C4-2B (cell line): ENCODE data around the gene EPHA4.

Experiments
- CTCF ChIP-seq: fragments of 450-650 bp; conservative IDR thresholded peaks from 2 replicates; pipeline ENCODE4 v1.5.1; 2017; ENCODE audit warnings: mild to moderate bottlenecking
- ZFX ChIP-seq: fragments of 450-650 bp; IDR thresholded peaks from 2 replicates; pipeline ENCODE4 v1.6.1; 2017

DNA sequence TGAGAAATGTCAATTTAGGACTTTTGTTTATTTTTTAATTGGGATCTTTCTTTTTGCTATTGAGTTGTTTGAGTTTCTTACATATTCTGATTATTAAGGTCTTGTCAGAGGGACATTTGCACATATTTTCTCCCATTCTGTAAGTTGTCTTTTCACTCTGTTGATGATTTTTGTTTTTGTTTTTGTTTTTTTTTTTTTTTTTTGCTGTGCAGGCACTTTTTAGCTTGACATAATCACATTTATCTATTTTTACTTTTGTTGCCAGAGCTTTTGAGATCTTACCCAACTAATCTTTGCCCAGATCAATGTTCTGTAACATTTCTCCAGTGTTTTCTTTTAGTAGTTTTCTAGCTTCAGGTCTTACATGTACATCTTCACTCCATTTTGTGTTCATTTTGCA, 166.6 kb downstream of the EPHA4 start:
- TF ChIP-seq CTCF: no peak
- no peak for TF ChIP-seq ZFX
